NCI-H526 (cell line): ENCODE results near the gene DTNB.
"Not testable (repeated sequence)": the region's sequence is repeated elsewhere in the genome, so short reads cannot be mapped to it uniquely, and the experiment has no call there.

Experiments used
- DNase-seq, 2 experiments: peaks; one replicate each; lab custom pipeline; 2025; lab: John Stamatoyannopoulos, UW

Gene DTNB

DNA sequence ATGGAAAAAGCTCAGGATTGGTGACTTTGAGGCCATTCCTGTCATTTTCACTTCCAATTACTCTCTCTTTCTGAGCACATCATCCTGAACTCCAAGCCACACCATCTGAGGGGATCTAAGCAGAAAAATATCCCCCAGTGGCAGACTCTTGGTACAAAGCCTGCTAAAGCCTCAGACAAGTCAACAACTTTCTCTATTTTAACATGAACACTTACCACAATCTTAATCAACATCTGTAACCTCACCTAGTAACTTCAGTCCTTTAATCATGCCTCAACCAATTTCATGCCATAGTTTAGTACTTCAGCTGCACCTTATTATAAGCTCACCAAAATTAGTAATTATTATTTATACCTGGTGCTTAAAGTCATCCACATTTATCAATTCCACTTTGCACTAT, 128.9 kb downstream of the DTNB start:
- no peak for DNase-seq

DNA sequence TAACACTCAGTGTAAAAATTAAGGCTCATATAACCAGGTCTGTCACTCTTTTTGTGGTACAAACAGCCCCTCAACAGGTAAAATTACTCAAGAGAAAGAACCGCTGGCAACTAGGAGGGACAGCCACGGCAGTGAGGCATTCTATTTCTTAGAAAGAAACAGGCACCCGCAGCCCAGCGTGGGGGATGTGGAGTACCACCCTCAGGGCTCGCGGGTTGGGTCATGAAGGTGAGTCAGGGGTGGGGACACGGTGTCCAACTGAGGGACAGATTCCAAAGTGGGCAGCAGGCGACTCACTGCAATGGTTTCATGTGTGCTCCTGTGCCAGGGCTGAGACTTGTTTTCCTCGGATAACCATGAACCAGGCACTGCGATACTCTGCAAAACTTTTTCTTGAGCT, 129.4 kb downstream of the DTNB start:
- no peak for DNase-seq

DNA sequence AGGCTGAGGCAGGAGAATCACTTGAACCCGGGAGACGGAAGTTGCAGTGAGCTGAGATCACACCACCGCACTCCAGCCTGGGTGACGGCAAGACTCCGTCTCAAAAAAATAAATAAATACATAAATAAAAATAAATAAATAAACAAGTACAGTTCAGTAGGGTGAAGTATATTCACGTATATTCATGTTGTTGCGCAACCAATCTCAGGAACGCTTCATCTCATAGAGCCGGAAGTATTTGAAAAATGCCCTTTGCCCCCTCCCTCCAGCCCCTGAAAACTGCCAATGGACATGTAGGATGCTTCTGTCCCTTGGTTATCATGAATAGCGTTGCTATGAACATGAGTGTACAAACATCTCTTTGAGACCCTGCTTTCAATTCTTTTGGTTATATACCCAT, 132.0 kb downstream of the DTNB start:
- DNase-seq: no peak

DNA sequence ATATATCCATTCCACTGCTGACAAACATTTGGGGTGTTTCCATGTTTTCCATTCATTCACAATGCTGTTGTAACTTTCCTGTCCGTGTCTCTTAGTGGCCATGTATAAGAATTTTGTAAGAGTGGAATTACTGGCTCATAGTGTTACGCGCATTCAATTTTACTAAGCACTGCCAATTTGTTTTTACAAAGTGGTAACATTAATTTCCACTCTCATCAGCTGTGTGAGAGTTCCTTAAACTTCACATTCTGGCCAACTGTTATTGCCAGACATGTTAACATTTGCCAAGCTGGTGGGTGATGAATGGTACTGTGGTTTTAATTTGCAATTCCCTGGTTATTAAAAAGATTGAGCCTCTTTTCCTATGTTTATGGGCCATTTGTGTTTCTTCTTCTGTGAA, 134.2 kb downstream of the DTNB start:
- DNase-seq: no peak

DNA sequence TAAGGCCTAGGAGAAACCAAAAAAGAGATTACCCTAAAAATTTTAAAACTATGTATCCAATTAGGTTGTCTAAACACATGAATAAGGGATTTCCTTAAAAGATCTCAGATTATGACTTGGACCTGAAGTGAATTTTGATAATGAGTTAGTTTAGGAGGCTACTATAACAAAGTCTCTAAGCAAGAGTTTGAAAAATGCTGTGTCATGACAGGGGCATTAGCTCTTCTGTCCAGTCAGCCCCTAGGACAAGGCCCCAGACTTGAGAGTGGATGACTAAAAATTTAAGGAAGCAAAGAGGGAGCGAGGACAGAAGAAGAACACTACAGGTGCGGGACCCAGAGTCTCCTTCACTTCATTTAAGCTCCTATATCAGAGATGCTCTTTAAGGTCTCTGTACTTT, 135.9 kb downstream of the DTNB start:
- DNase-seq: no peak

DNA sequence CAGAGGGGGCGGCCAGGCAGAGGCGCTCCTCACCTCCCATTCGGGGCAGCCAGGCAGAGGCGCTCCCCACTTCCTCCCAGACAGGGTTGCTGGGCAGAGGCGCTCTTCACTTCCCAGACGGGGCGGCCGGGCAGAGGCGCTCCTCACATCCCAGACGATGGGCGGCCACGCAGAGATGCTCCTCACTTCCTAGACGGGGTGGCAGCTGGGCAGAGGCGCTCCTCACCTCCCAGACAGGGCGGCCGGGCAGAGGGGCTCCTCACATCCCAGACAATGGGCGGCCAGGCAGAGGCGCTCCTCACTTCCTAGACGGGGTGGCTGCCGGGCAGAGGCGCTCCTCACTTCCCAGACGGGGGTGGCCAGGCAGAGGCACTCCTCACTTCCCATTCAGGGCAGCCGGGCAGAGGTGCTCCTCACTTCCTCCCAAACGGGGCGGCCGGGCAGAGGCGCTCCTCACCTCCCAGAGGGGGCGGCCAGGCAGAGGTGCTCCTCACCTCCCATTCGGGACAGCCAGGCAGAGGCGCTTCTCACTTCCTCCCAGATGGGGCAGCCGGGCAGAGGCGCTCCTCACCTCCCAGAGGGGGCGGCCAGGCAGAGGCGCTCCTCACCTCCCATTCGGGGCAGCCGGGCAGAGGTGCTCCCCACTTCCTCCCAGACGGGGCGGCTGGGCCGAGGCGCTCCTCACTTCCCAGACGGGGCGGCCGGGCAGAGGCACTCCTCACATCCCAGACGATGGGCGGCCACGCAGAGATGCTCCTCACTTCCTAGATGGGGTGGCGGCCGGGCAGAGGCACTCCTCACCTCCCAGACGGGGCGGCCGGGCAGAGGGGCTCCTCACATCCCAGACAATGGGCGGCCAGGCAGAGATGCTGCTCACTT, 137.7 kb downstream of the DTNB start:
- not testable (repeated sequence) for DNase-seq

DNA sequence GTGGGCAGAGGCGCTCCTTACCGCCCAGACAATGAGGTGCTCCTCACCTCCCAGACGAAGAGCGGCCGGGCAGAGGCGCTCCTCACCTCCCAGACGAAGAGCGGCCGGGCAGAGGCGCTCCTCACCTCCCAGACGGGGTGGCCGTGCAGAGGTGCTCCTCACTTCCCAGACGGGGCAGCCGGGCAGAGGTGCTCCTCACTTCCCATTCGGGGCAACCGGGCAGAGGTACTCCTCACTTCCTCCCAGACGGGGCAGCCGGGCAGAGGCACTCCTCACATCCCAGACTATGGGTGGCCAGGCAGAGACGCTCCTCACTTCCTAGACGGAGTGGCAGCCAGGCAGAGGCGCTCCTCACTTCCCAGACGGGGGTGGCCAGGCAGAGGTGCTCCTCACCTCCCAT, 138.4 kb downstream of the DTNB start:
- DNase-seq: not testable (repeated sequence)

DNA sequence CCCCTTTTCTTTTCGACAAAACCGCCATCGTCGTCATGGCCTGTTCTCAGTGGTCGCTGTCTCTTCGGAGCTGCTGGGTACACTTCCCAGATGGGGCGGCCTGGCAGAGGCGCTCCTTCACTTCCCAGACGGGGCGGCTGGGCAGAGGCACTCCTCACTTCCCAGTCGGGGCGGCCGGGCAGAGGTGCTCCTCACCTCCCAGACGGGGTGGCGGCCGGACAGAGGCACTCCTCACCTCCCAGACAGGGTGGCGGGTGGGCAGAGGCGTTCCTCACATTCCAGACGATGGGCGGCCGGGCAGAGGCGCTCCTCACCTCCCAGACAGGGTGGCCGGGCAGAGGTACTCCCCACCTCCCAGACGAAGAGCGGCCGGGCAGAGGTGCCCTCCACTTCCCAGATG, 138.9 kb downstream of the DTNB start:
- DNase-seq: no peak

DNA sequence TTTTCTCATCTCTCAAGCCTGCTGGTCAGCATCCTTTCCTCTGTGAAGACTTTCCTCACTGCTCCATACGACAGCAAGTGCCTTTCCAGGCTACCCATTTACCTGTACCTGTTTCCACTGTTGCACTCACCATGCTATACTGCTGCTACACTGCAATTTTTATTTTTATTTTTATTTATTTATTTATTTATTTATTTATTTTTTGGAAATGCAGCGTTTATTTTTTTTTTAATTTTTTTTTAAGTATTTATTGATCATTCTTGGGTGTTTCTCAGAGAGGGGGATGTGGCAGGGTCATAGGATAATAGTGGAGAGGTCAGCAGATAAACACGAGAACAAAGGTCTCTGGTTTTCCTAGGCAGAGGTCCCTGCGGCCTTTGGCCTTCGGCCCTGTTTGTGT, 139.6 kb downstream of the DTNB start:
- DNase-seq: not testable (repeated sequence)

DNA sequence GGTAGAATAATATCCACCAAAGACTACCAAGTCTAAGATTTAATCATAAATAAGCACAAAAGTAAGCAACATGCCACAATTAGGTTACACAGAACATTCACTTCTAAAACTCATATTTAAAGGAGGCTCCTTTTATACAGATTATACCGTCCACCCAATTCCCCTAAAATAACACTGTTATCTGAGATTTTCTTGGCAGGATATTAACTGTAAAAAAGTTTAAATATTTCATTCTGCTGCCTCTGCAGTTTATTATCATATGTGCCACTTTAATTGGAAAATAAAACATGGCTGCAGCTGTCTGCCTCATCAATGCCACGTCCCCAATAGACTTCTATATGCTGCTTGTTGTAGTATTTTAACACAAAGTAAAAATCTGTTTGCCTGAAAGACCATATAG, 140.9 kb downstream of the DTNB start:
- DNase-seq: no peak

DNA sequence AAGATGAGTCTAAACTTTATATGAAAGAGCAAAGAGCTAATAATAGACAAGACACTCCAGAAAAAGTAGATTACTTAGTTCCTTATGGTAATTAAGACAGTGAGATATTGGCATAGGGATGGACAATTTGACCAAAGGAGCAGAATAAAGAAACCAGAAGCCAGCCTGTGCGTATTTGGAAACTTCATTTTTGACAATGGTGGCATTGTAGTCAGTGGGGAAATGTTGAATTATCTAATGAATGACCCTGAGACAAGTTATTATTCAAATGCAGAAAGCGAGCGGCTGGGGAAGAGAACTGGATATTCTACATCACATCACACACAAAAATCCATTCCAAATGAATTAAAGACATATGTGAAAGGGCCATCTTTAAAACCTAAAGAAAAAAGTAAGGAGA, 144.3 kb downstream of the DTNB start:
- peak; percentile 52 to 76 for DNase-seq

DNA sequence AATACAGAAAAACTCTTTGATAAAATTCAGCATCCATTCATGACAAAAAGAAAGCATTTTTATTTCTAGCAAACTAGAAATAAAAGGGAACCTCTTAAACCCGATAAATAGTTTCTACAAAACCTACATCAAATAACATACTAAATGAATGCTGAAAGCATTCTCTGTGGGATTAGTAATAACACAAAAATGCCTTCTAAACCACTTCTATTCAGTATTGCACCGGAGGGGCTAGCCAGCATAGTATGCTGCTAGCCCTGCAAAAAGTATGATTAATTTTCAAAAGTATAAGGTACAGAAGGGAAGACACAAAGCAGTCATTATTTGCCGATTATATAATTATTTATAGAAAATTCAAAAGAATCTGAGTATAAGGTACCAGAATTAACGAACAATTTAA, 145.2 kb downstream of the DTNB start:
- DNase-seq: no peak

DNA sequence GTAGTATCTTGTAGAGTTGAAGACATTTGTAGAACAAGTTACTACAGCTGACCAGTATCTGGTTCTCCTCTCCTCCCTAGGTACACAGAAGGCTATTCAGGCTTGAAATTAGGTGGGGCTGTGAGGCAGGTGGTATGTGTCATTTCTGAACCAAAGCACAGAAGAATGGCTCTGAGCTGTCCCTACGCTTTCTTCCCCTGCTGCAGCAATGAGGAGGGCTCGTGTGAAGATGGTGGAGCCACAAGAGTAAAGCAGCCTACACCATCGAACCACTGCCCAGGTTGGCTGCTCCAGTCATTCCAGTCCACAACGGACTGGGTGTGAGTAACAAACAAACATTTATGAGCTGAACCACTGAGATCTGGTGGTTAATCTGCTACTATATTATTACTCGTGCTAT, 148.9 kb downstream of the DTNB start:
- no peak for DNase-seq

DNA sequence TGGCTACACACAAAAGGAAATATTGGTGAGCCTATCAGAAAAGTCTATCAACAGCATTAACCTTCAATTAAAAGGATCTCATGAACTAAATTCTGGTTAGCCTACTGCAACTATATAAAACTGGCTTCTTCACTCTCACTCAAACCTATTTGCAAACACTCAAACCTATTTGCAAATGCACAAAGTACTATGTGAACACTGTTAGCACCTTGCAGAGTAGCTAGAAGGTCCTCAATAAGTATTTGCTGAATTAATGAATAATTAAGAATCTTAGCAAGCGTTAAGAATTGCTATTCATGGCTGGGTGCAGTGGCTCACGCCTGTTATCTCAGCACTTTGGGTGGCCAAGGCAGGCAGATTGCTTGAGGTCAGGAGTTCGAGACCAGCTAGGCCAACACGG, 150.3 kb downstream of the DTNB start:
- no peak for DNase-seq

DNA sequence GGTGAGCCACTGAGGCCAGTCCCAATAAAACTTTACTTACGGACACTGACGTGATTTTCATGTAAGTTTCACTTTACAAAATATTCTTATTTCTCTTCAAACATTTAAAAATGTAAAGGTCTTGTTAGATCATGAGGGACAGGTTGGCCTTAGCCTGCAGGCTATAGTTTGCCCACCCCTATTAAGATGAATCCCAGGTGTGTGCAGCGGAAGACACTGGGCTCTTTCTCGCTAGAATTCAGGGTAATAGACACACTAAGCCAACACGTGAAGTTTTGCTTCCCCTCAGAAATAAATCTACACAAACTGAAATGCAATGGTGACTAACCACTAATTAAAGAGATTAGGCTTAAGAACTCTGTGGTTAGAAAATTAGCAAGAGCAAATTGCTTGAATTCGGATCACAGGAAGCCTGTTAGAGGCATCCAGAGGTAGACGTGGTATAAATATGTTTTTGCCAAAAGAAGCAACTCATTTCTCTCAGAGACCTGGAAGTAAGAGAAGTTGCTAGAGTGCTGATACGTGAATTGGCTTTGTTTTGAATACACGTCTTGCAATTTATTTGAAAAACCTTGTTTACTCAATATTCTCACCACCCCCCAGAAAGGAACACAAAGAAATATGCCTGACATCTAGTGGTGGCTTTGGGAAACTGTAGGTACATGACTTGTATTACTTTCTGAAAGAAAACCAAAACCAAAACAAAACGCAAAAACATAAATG, 151.6 kb downstream of the DTNB start:
- peak; percentile 25 to 76 for DNase-seq

DNA sequence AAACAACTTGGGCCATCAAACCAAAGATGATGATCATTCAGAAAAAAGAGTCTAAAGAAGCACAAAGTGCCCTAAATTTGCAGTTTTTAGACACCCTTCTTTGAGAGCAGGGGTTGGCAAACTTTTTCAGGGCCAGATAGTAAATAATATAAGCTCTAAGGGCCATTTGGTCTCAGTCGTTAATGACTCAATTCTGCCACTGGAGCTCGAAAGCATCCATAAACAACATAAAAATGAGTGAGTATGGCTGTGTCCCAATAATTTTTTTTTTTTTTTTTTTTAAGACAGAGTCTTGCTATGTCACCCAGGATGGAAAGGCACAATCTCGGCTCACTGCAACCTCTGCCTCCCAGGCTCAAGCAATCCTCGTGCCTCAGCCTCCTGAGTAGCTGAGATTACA, 152.3 kb downstream of the DTNB start:
- DNase-seq: no peak

DNA sequence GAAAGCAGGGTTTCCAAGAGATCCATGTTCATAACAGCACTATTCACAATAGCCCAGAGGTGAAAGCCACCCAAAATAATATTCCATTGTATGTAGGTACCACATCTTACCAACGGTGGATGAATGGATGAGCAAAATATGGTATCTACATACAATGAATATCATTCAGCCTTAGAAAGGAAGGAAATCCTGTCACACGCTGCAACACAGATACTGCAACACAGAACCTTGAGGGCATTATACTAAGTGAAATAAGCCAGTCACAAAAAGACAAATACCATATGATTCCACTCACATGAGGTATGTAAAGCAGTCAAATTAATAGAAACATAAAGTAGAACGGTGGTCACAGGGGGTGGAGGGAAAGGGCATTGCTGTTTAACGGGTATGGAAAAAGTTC, 155.7 kb downstream of the DTNB start:
- DNase-seq: no peak

DNA sequence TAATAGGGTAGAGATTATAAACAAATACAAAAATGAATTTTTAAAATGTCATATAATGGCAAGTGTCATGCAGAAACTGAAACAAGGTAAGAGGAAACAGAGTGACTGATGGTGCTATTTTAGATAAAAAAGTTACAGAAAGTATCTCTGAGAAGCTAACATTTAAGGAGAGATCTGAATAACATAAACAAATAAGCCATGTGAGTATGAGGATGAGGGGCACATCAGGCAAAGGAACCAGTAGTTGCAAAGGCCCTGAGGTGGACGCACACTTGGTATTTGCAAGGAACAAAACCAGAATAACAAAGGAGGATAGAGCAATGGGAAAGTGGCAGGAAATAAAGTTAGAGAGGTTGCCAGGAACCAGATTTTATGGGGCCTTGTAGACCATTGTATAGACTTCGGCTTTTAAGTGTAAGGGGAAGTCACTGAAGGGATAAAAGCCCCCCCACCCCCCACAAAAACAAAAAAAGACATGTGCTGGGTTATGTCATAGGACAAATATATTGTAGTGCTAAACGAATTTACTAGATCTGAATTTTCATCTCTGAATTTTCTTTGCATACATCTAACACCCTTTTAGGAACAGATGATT, 159.2 kb downstream of the DTNB start:
- DNase-seq: no peak

DNA sequence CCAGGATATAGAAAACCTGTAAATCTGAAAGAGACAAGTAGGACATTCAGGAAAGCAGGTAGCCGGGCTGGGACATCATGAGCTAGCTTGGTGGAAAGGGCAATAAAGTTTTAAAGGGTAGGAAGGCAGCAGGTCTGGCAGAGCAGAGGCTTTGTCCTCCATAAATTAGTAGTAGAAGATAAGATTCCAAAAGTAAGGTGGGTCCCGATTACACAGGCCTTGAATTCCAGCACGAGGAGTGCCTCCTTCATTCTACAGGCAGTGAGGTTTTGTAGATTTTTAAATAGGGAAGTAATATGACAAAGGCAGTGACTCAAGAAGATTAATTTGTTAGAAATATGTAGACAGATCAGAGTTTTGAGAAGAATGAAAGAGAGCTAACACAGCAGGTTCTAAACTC, 160.7 kb downstream of the DTNB start:
- no peak for DNase-seq

DNA sequence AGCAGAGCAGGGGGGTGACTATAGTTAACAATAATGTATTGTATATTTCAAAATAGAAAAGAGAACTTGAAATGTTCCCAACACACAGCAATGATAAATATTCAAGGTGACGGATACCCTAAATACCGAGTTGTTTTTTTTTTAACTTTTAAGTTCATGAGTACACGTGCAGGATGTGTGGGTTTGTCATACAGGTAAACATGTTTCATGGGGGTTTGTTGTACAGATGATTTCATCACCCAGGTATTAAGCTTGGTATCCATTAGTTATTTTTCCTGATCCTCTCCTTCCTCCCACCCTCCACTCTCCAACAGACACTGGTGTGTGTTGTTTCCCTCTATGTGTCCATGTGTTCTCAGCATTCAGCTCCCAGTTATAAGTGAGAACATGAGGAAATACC, 167.2 kb downstream of the DTNB start:
- no peak for DNase-seq

DNA sequence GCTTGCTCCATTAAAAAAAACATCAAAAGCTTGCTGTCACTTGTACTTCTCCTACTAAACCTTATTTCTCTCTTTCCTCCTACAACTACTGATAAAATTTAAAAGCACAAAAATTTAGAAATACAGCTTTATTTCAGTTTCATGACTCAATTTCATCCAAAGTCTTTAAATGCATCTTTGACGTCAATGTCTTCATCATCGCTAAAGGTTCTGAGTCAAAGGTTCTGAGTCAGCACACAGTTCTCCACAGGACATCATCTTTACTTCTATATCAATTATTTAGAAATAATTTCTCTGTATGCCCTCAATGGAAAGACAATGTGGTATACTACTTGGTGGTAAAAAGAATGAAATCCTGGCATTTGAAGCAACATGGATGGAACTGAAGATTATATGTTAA, 167.8 kb downstream of the DTNB start:
- DNase-seq: no peak

DNA sequence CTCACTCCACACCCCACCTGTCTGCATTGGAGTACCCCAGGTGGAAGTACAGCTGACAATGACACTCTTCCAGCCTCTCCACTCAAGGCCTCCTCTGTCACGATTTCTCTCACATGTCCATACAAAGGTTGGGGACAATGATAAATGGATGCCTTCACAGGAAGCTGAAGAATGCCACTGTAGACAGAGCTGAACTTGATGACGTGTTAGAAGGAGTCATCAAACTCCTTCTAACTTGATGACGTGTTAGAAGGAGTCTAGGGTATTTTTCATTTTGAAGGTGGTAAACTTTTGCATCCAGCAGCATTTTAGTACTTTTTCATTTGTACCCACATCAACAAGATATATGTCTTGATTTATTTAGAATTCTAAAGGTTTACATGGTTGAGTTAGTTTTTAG, 168.2 kb downstream of the DTNB start:
- no peak for DNase-seq

DNA sequence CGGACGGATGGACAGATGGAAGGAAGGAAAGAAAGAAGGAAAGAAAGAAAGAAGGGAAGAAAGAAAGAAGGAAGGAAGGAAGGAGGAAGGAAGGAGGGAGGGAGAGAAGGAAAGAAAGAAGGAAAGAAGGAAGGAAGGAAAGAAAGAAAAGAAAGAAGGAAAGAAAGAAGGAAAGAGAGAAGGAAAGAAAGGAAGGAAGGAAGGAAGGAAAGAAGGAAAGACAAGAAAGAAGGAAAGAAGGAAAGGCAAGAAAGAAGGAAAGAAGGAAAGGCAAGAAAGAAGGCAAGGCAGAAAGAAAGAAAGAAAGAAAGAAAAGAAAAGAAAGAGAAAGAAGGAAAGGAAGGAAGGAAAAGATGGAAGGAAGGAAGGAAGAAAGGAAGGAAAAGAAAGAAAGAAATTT, 169.1 kb downstream of the DTNB start:
- DNase-seq: no peak
